Measurements from ENCODE around the gene CRYBA1. TPM values are rescaled to one million over a fixed set of nuclear protein-coding genes. Genes with fewer than 3 reads are reported as not detected.
"Not testable (repeated sequence)": the region's sequence is repeated elsewhere in the genome, so short reads cannot be mapped to it uniquely, and the experiment has no call there.

CRYBA1 gene, protein sequence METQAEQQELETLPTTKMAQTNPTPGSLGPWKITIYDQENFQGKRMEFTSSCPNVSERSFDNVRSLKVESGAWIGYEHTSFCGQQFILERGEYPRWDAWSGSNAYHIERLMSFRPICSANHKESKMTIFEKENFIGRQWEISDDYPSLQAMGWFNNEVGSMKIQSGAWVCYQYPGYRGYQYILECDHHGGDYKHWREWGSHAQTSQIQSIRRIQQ
- polyA plus RNA-seq (ENCODE audit: insufficient read length), result not detected

DNA sequence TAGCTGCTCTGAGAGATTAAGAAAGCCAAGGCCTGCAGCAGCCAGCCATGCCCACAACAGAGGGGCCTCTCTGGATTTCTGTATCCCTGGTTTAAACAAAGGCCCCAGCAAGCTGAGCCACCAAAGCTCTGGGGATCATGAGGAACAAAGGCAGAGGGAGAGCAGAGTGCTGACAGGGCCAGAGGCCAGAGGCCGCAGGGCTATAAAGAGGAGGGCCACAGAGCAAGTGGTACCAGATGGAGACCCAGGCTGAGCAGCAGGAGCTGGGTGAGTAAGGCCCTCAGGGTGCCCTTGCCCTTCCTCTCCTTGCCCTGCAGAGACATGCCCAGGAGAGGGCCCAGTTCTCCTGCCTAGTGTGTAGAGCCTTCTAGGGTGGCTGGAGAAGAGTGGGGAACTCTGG is at the start of gene CRYBA1:
Gene CRYBA1, plus strand, starts transcription at position 232 of the 400 bp plus-strand sequence. Its CDS starts 5 bp downstream, at position 237.
- no peak for DNase-seq (ENCODE audit: low read depth)

DNA sequence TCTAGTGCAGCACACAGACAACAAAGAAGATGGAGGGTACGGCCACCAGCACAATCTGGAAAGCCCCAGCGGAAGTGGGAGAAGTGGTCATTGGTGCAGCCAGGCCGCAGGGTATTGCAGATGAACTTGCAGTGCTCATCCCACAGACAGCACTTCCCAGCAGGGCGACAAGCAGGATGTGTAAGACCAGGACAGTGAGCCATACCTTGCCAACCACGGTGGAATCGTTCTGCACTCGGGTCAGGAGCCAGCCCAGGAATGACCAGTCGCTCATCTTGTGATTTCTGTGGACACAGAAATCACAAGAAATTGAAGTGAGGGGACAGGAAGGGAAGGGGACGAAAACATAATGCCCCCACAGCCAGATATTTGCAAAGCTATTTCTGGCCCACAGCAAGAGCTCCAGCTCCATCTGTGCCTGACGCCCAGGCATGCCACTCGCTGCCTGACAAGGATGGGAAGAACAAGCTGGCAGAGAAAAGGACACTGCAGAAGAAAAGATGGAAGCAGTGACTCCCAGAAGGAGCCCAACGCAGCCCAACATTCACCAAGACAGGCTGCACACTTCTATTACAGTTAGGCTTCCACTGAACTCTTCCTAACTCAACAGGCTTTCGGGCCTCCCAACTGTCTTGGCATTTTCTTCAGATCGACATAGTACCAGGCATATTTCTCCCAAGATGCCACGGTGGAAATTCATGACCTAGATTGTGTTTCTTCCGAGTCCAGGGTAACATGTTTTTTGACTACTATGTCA is 49.0 kb upstream of the CRYBA1 start:
- DNase-seq (ENCODE audit: low read depth), result no peak

DNA sequence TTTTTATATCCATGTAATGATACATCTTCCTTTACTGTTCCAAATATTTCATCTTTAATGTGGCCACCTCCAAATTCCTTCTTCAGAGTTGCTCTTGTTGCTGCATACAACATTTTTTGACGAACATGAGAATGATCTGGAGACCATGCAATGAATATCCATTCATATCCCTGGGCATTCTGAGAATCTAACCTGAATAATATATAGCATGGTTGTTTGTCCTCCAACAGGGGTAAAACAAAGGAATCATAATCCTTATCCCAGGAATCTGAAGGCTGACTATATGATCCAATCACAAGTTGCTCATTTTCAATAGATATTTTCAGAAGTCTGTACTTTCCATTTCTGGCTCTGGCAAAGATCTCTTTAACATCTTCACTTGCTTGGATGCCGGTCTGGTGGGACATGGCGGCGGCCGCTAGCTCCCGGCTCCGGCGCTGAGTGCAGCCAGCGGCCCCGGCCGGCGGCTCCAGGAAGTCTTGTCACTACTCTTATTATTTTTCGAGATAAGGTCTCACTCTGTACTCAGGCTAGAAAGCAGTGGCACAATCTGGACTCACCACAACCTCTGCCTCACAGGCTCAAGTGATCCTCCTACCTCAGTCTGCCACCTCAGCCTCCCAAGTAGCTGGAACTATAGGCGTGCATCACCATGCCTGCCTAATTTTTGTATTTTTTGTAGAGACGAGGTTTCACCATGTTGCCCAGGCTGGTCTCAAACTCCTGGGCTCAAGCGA is 42.4 kb upstream of the CRYBA1 start:
- DNase-seq (ENCODE audit: low read depth), result not testable (repeated sequence)

DNA sequence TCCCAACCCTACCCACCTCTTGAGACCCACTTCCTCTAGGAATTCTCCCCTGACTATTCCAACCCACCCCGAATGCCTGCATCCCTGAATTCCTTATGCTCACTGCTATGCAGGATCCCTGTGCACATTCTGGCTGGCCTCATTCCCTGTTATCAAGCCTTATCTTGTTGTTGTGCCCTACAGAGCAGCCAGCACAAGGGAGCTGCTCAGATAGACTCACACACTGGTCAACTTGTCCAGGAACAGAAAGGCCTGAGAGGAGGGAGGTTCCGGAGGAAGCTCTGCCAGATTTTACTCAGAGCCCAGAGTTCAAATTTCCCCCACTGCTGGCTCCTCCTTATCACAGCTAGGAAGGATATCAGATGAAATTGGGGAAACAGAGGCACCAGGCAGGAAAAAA is 41.6 kb upstream of the CRYBA1 start:
- DNase-seq (ENCODE audit: low read depth), result no peak

DNA sequence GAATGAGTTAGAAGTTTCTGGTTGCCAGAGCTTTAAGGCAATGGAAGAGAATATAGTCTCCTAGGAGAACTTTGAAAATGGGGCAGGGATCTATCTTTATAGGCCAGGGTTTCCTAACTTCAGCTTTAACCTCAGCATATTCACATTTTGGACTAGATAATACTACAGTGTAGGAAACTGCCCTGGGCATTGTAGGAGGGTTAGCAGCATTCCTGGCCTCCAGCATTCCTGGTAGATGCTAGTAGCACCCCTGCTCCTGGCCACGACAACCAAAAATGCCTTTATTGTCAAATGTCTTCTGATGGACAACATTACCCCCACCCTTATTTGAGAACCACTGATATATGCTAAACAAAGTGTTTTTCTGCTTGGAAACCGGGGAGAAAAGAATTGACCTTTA is 38.7 kb upstream of the CRYBA1 start:
- DNase-seq (ENCODE audit: low read depth), result no peak

DNA sequence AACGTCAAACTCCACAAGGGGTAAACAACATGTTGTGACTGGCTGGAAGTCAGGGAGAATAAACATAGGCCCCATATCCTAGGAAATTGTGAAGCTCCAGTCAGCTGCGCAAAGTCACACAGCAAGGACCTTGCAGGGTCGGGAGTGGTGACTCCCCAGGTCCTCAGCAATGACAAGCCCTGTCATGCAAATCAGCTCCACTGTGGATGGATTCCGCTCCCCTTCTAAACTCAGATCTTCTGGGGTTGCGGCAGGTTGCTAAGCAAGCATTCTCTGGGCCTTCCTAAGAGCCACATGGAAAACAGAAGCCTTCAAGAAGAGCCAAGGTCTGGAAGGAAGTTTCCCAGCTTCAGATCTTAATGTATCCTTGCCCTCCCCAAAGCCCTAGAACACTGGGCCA is 37.6 kb upstream of the CRYBA1 start:
- no peak for DNase-seq (ENCODE audit: low read depth)

DNA sequence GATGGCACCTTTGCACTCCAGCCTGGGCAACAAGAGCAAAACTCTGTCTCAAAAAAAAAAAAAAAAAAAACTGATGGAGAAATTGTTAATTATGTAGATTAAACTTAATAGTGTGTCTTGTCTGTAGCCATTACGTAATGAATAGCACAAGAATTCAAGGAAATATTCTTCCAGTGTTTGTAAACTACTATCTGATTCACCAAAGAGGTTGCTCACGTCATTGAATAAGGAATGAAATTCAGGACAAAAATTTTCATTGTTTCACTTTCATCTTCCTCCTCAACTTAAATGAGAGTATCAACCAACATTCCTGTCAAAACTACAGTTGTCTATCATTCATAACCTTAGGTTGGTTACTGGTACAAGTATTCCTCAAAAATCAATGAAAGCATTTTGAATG is 35.8 kb upstream of the CRYBA1 start:
- no peak for DNase-seq (ENCODE audit: low read depth)

DNA sequence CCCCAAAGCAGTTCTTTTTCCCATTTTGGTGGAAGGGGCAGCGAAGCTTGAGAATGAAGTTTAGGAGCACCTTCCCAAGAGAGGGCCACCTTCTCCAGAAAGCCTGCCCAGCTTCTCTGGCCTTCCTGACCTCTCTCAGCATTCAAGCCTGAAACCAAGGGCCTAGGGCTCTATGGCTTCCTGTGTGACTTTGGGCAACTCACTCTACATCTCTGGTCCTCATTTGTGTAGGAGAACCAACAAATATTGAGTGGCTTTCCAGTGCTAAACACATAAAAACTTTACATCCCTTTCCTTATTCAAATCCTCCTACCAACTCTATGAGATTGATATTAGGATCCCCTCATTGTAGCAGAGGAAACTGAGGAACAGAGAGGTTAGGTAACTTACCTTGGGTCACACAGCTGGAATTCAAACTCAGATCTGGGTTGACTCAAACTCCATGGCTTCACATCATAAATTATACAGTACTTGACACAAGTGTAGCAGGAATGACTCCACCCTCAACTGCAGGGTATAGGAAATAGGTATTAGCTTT is 34.5 kb upstream of the CRYBA1 start:
- DNase-seq (ENCODE audit: low read depth), result no peak

DNA sequence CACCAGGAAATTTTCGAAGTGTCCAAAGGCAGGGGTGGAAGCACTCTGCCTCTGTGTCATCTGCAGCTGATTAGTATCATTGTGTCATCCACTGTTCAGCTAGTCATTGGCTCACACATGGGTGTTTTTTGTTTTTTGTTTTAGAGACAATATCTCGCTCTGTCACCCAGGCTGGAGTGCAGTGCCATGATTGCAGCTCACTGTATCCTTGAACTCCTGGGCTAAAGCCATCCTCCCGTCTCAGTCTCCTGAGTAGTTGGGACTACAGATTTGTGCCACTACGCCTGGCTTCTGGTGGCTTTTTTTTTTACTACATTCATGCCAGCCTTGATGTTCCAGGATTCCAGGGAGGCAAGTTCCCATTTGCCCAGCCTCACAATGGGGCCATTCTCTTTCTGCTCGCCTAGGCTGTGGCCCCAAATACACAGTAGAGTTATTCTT is 34.0 kb upstream of the CRYBA1 start:
- DNase-seq (ENCODE audit: low read depth), result no peak

DNA sequence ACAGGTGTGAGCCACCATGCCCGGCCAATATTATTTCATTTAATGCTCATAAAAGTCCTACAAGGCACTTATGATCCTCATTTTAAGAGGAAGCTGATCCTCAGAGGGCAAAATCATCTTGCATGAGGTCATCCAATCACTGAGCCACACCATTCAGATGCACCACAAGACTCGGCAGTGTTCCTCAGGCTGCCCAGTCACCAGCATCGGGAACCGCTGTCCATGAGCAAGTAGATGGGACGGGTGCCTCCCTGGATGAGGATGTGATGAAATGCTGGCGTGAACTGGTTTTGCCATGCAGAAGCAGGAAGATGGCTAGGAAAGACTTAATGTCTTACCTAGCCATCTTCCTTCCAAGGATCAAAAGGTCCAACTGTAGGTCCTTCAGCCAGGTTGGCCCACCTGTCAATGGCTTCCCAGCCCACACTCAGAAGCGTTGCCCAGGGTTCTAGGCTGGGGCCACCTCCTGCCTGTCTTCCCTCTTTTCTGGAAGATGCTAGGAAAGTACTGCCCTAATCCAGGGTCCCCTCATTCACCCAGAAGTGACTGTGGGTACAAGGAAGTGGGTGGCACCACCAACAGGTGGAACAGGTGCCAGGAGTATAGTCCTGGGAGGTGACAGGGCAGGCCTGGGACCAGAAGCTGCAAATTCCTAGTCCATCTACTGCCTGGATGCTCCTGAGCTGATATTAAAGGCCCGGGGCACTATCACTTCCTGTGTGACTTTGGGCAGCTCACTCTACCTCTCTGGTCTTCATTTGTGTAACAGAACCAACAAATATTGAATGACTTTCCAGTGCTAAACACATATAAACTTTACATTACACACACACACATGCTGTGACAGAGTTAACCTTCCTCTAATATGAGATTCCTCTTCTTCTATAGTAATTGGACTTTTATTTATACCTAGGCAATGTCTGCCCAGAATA is 32.2 kb upstream of the CRYBA1 start:
- DNase-seq (ENCODE audit: low read depth), result no peak

DNA sequence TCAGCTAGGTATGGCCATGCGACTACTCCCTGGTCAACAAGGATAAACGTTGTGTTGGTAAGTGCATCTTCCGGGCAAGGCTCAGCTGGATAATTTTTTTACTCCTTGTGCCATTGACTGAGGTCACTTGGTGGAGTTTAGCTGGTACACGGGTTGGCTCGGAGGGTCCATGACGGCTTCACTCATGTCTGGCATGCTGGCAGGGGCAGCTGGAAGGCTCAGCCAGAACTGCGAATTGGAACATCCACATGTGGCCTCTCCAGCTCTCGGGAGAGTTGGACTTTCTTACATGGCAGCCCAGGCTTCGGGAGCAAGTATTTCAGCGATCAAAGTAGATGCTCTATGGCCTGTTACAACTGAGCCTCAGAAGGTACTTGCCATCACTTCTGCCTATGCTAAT is 31.5 kb upstream of the CRYBA1 start:
- DNase-seq (ENCODE audit: low read depth), result no peak

DNA sequence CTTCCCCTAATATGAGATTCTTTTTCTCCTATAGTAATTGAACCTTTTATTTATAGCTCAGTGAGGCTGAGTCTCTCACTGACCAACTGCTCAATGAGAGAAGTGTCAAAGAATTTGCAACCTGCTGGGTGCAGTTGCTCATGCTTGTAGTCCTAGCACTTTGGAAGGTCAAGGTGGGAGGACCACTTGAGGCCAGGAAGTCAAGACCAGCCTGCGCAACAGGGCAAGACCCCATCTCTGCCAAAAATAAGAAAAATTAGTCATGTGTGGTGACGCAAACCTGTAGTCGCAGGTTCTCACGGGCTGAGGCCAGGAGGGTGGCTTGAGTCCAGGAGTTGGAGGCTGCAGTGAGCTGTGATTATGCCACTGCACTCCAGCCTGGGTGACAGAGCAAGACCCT is 30.9 kb upstream of the CRYBA1 start:
- no peak for DNase-seq (ENCODE audit: low read depth)

DNA sequence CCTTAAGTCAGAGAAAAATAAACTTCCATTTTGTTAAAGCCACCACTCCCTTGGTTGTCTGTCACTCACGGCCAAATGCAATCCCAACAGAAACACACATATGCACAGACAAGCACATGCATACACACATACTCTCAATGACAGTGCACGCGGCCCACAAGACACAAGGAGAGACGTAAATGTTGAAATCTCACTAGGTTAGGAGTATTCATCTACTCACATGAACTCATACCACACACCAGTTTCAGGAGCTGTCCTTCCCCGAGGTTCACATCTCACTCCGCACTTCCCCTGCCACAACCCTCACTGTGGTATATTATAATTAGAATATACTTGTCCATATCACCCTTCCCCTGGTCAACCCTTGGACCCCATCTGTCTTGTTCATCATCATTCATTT is 30.5 kb upstream of the CRYBA1 start:
- no peak for DNase-seq (ENCODE audit: low read depth)

DNA sequence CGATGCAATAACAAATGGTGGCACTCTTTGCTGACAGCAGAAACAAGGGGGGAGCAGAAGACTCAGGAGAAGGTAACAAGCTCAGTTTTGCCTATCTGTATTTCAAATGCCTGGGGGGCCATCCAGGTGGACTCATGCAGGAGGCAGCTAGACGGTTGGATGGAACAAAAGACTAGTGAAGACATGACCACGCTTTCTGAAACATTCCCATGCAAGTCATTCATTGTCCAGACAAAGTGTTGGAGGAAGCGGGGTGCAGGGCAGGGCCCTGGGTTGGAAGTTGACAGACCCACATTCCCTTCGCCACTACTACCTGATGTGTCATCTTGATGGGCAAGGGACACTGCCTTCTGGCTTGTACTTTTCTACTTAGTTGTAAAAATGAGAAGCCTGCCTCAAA is 29.8 kb upstream of the CRYBA1 start:
- DNase-seq (ENCODE audit: low read depth), result no peak

DNA sequence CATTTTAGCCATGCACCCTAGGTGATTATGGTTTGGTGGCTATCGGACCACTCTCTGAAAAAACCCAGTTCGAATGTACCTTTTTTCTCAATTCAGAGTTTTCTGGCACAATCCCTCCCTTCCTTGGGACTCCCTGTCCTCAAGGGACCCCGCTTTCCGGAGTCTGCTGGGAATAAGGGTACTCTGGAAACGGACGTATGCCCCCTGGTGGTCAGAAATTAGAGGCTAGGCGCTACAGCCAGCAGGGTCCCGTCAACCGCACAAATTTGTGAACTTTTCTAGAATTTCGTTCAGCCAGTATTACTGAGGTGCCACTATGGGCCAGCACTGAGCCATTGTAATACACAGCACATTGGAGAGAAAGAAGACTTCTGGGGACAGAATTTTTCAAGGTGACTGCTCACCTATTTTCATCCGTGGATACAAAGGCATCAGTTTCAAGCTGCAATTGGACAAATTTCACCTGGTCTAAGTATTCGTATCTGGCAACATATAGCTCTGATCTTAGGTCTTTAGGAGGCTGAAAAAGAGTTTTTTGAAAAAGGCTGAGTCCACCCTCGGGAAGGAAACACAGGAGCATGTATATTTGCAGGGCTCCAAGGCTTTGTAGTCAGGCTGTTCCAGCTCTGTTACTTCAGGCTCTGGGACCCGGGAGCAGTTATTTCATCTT is 27.1 kb upstream of the CRYBA1 start:
- DNase-seq (ENCODE audit: low read depth), result peak; percentile 45

DNA sequence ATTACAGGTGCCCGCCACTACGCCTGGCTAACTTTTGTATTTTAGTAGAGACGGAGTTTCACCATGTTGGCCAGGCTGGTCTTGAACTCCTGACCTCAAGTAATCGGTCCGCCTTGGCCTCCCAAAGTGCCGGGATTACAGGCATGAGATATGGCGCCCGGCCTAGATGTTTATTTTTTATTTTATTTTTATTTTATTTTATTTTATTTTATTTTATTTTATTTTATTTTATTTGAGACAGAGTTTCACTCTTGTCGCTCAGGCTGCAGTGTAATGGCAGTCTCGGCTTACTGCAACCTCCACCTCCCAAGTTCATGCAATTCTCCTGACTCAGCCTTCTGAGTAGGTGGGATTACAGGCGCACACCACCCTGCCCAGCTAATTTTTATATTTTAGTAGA is 25.3 kb upstream of the CRYBA1 start:
- DNase-seq (ENCODE audit: low read depth), result not testable (repeated sequence)

DNA sequence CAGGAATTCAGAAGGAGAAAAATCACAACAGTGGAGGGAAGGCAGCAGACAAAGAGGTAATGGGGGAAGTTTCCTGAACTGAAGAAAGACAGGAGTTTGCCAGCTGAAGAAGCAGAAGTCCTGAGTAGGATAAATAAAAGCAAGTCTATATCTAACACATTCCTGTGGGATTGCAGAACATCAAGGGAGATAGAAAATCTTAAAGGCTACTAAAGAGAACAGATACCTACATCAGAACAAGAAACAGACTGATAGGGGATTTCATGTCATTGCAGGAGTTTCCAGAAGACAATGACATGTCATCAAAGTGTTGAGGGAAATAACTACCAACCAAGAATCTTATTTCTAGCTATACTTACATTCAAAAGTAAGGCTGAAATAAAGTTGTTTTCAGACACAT is 21.3 kb upstream of the CRYBA1 start:
- no peak for DNase-seq (ENCODE audit: low read depth)

DNA sequence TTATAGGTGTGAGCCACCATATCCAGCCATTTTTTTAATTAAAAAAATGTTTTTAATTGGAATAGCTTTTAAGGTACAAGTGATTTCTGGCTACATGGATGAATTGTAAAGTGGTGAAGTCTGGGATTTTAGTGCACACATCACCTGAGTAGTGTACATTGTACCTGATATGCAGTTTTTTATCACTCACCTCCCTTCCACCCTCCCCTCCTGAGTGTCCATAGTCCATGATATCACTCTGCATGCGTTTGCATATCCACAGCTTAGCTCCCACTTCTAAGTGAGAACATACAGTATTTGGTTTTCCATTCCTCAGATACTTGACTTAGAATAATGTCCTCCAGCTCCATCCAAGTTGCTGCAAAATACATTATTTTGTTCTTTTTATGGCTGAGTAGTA is 13.4 kb upstream of the CRYBA1 start:
- DNase-seq (ENCODE audit: low read depth), result no peak

DNA sequence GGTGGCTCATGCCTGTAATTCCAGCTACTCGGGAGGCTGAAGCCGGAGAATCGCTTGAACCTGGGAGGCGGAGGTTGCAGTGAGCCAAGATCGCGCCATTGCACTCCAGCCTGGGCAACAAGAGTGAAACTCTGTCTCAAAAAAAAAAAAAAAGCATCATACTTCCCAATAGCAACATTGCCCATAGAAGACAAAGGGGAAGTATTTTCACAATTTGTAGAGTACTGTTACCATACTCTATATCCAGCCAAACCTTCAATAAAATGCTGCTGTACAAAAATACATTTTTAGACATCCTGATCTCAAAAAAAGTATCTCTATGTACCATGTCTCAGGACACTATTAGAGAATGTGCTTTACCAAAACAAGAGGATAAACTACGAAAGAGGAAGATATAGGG is 11.7 kb upstream of the CRYBA1 start:
- DNase-seq (ENCODE audit: low read depth), result not testable (repeated sequence)

DNA sequence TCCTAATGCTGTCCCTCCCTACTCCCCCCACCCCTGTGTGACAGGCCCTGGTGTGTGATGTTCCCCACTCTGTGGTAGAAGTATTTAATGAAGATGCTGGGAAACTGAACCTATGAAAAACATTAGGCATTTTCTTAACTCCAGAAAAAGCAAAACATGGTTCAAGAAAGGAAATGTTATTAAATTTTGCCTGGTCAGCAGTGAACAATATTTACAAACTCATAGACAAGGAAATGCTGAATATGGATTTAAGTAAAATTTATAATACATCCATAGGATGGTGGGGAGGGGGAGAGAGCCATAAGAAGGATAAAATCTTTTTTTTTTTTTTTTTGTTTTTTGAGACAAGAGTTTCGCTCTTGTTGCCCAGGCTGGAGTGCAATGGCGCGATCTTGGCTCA is 10.8 kb upstream of the CRYBA1 start:
- no peak for DNase-seq (ENCODE audit: low read depth)

Measured in forelimb muscle (tissue), 1 donor.